ENCODE results near the gene DRP2.
"Not testable (repeated sequence)": the region's sequence is repeated elsewhere in the genome, so short reads cannot be mapped to it uniquely, and the experiment has no call there.

Gene DRP2

GRCh38 chrX:101241531-101241930, 21.9 kb downstream of the DRP2 start:
- DNase-seq (ENCODE audit: low spot score), result no peak

GRCh38 chrX:101252634-101253033, 33.0 kb downstream of the DRP2 start:
- no peak for DNase-seq (ENCODE audit: low spot score)

GRCh38 chrX:101257448-101258258, 38.1 kb downstream of the DRP2 start:
- no peak for DNase-seq (ENCODE audit: low spot score)

GRCh38 chrX:101258259-101258581, 38.6 kb downstream of the DRP2 start:
- no peak for DNase-seq (ENCODE audit: low spot score)

- no peak for DNase-seq (ENCODE audit: low spot score)
Measured at GRCh38 chrX:101260435-101260834, 40.8 kb downstream of the DRP2 start.

GRCh38 chrX:101262590-101262989, 43.0 kb downstream of the DRP2 start:
- DNase-seq (ENCODE audit: low spot score), result no peak

GRCh38 chrX:101263766-101264165, 44.2 kb downstream of the DRP2 start:
- no peak for DNase-seq (ENCODE audit: low spot score)

GRCh38 chrX:101265869-101266428, 46.4 kb downstream of the DRP2 start:
- DNase-seq (ENCODE audit: low spot score), result no peak

- no peak for DNase-seq (ENCODE audit: low spot score)
Measured at GRCh38 chrX:101274198-101274597, 54.6 kb downstream of the DRP2 start.

- DNase-seq (ENCODE audit: low spot score), result no peak
Measured at GRCh38 chrX:101276238-101276637, 56.7 kb downstream of the DRP2 start.

GRCh38 chrX:101287402-101287801, 67.8 kb downstream of the DRP2 start:
- peak; percentile 2 for DNase-seq (ENCODE audit: low spot score)

- DNase-seq (ENCODE audit: low spot score), result no peak
Measured at GRCh38 chrX:101290957-101291603, 71.5 kb downstream of the DRP2 start, which contains the start of gene TAF7L. Gene TAF7L (minus strand): TSS chrX:101291334. CDS start chrX:101287543, 3,791 bp downstream.

- DNase-seq (ENCODE audit: low spot score), result not testable (repeated sequence)
Measured at GRCh38 chrX:101295603-101296002, 76.0 kb downstream of the DRP2 start.

GRCh38 chrX:101303790-101304189, 84.2 kb downstream of the DRP2 start:
- DNase-seq (ENCODE audit: low spot score), result no peak

All from germinal center (tissue), 1 donor.